ENCODE measurements around the gene ITGB5. TPM values are rescaled to one million over a fixed set of nuclear protein-coding genes. Genes with fewer than 3 reads are reported as not detected.

Gene ITGB5
- total RNA-seq, 1 donor from 2014 or later: 141 TPM

- no peaks in the 10 kb centered on the region for H3K27me3 ChIP-seq (ENCODE audit: control insufficient read depth, insufficient read depth, low read length)
- H3K4me3 ChIP-seq (ENCODE audit: low read depth, low read length): no peak overlapping the region
- TF ChIP-seq, protein P1, sequence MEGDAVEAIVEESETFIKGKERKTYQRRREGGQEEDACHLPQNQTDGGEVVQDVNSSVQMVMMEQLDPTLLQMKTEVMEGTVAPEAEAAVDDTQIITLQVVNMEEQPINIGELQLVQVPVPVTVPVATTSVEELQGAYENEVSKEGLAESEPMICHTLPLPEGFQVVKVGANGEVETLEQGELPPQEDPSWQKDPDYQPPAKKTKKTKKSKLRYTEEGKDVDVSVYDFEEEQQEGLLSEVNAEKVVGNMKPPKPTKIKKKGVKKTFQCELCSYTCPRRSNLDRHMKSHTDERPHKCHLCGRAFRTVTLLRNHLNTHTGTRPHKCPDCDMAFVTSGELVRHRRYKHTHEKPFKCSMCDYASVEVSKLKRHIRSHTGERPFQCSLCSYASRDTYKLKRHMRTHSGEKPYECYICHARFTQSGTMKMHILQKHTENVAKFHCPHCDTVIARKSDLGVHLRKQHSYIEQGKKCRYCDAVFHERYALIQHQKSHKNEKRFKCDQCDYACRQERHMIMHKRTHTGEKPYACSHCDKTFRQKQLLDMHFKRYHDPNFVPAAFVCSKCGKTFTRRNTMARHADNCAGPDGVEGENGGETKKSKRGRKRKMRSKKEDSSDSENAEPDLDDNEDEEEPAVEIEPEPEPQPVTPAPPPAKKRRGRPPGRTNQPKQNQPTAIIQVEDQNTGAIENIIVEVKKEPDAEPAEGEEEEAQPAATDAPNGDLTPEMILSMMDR (IDR thresholded peaks at IDR 0.05; ENCODE audit: insufficient read depth, low read length, severe bottlenecking): no peak
- H3K36me3 ChIP-seq (ENCODE audit: control insufficient read depth, insufficient read depth, low read length): peaks cover 3% of the 10 kb centered on the region
- no peak for DNase-seq (ENCODE audit: low read depth)
- FAIRE-seq: no peak
Observed at GRCh38 chr3:124773351-124774326, 113.5 kb downstream of the ITGB5 start.

DNA sequence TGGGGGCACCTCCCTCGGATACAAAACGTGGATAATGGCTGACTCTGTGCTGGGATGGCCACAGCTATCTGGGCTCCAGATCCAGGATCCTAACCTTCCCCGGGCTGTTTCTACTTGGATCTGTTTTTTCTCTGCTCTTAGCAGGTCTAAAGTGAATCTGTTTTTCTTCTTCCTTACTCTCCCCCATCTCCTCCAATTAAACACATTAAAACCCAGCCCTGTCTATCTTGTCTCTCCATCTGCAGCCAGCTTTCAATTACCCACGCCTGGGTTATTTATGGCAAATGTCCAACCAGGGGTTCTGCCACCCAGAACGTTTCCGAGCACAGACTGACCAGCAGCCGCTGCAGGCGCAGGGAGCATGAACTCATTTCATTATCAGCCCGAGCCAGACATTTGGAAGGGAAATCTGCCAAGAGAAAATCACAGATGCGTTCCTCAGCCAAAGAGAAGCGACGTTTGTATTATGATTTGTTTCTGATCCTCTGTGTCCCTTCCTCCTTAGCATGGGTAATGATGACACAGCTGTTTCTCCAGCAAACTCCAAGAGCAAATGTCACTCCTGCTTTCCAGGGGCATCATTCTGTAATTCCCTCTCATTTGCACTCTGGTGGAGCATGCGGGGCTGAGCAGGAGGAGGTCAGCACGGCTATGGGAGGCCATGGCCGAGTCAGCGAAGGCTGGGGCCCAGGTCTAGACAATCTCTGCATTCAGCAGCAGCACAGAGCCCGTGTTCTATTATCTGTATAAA lies 114.9 kb downstream of the ITGB5 start:
- TF ChIP-seq, protein P1 (IDR thresholded peaks at IDR 0.05; ENCODE audit: insufficient read depth, low read length, severe bottlenecking): no peak
- Histone ChIP-seq H3K36me3 (ENCODE audit: control insufficient read depth, insufficient read depth, low read length) (peaks cover 3% of the 10 kb centered on the region), H3K27me3 (ENCODE audit: control insufficient read depth, insufficient read depth, low read length) (no peaks in the 10 kb centered on the region), H3K4me3 (ENCODE audit: low read depth, low read length) (no peak overlapping the region)
- DNase-seq (ENCODE audit: low read depth): no peak
- no peak for FAIRE-seq

GRCh38 chr3:124771083-124771445 lies 116.1 kb downstream of the ITGB5 start:
- DNase-seq (ENCODE audit: low read depth) (no peak), FAIRE-seq (no peak)
- Histone ChIP-seq H3K36me3 (ENCODE audit: control insufficient read depth, insufficient read depth, low read length) (peaks cover 3% of the 10 kb centered on the region), H3K27me3 (ENCODE audit: control insufficient read depth, insufficient read depth, low read length) (no peaks in the 10 kb centered on the region), H3K4me3 (ENCODE audit: low read depth, low read length) (no peak overlapping the region)
- TF ChIP-seq, protein P1 (IDR thresholded peaks at IDR 0.05; ENCODE audit: insufficient read depth, low read length, severe bottlenecking): no peak

- Histone ChIP-seq H3K27me3 (ENCODE audit: control insufficient read depth, insufficient read depth, low read length) (no peaks in the 10 kb centered on the region), H3K36me3 (ENCODE audit: control insufficient read depth, insufficient read depth, low read length) (peaks cover 3% of the 10 kb centered on the region)
- no peak for FAIRE-seq
Observed at GRCh38 chr3:124770336-124771082, 116.7 kb downstream of the ITGB5 start.

GRCh38 chr3:124769462-124769861 lies 117.7 kb downstream of the ITGB5 start:
- Histone ChIP-seq H3K27me3 (ENCODE audit: control insufficient read depth, insufficient read depth, low read length) (no peaks in the 10 kb centered on the region), H3K4me3 (ENCODE audit: low read depth, low read length) (no peak overlapping the region), H3K36me3 (ENCODE audit: control insufficient read depth, insufficient read depth, low read length) (peaks cover 3% of the 10 kb centered on the region)
- DNase-seq (ENCODE audit: low read depth) (no peak), FAIRE-seq (no peak)
- TF ChIP-seq, protein P1 (IDR thresholded peaks at IDR 0.05; ENCODE audit: insufficient read depth, low read length, severe bottlenecking): no peak

More at GRCh38 chr3:124770336-124771082, 116.7 kb downstream of the ITGB5 start:
- peak; percentile 12 for DNase-seq (ENCODE audit: low read depth)
- H3K4me3 ChIP-seq (ENCODE audit: low read depth, low read length): no peak overlapping the region
- TF ChIP-seq, protein P1 (IDR thresholded peaks at IDR 0.05; ENCODE audit: insufficient read depth, low read length, severe bottlenecking): no peak

Data from bronchial epithelial cell (primary cell).